ENCODE results near the gene ADIPOR2. TPM values are rescaled to one million over a fixed set of nuclear protein-coding genes. Genes with fewer than 3 reads are reported as not detected.

Gene ADIPOR2
- total RNA-seq, 1 donor from 2014 or later: 32.5 TPM

- intact Hi-C loops (cut with micrococcal nuclease): loop anchor here (10.0 kb wide), 1 partner anchor 229 kb away; no protein-coding TSS in a partner anchor
- DNase-seq (peak; percentile 73), ATAC-seq (peak; percentile 79)
These were observed 114.7 kb downstream of the ADIPOR2 start for GRCh38 chr12:1805441-1806081.

- ATAC-seq (peak; percentile 74), DNase-seq (peak; percentile 66)
- intact Hi-C loops (cut with micrococcal nuclease): loop anchor here (10.0 kb wide), 1 partner anchor 228 kb away; no protein-coding TSS in a partner anchor
These were observed 115.6 kb downstream of the ADIPOR2 start for GRCh38 chr12:1806301-1807086.

DNA sequence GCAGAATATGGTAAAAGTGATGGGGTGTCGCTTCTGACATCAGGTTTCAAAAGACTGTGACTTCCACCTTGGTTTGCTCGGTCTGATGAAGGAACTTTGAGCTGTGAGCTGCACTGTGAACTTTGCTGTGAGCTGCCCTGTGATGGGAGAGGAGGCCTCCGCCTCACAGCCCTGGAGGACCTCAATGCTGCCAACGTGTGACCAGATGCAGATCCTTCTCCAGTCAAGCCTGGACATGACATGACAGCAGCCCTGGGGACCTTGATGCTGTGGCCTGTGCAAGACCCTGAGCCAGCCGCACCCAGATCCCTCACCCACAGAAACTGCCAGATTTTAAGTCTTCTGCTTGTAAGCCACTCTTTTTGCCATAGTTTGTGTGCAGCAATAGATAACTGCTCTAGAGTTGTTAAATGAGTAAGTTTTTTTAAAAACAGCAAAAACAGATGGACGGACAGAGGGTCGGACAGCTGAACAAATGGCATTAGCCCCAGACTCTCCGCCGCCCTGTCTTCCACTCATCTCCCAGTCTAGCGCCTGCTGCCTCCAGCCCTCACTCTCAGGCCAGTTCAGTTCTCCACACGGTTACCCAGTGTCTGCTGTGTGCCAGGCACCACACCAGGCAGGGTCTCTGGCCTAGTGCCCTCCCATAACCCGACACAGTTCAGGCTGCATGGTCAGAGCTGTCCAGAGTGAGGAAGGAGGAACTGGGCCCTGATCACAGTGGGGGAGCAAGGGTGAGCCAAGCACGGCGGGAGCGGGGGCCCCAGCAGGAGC lies 116.4 kb downstream of the ADIPOR2 start:
- ATAC-seq: no peak
- DNase-seq: no peak
- intact Hi-C loops (cut with micrococcal nuclease): loop anchor here (10.0 kb wide), 1 partner anchor 228 kb away; no protein-coding TSS in a partner anchor

GRCh38 chr12:1808036-1808797 lies 117.3 kb downstream of the ADIPOR2 start:
- ATAC-seq (no peak), DNase-seq (no peak)
- intact Hi-C loops (cut with micrococcal nuclease): loop anchor here (10.0 kb wide), 1 partner anchor 227 kb away; no protein-coding TSS in a partner anchor

DNA sequence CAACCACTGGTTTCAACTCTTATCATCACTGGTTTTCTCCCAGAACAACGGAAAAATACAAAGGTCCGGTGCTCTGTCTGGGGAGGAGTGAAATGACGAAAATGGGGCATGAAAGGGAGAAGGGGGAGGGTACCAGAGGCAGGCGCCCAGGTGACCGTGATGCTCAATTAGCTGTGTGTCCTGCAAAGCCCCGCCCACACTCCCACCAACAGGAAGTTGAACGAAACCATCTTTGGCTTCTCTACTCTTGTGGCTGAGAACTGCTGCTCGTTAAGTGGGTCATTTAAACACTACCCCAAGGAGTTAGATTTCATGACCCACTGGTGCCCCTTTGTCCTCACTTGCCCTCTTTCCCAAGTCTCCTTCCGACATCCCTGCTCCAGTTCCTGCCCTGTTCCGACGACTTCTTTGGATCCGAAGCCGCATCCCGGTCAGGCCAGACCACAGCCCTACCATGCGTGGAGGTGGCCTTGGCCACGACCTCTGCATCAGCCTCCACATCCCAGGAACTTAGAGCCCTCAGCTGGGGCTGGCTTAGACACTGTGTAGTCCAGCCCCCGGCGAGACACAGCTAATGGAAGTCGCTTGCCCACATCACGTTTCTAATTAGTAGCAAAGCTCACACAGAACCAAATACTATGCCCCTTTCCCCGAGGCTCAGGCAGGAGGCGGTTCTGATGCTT lies 118.1 kb downstream of the ADIPOR2 start:
- DNase-seq (peak; percentile 11), ATAC-seq (no peak)
- intact Hi-C loops (cut with micrococcal nuclease): loop anchor here (10.0 kb wide), 1 partner anchor 226 kb away; no protein-coding TSS in a partner anchor

GRCh38 chr12:1809591-1810190 lies 118.8 kb downstream of the ADIPOR2 start:
- intact Hi-C loops (cut with micrococcal nuclease): loop anchor here (10.0 kb wide), 1 partner anchor 225 kb away; no protein-coding TSS in a partner anchor
- DNase-seq (peak; percentile 16), ATAC-seq (no peak)

DNA sequence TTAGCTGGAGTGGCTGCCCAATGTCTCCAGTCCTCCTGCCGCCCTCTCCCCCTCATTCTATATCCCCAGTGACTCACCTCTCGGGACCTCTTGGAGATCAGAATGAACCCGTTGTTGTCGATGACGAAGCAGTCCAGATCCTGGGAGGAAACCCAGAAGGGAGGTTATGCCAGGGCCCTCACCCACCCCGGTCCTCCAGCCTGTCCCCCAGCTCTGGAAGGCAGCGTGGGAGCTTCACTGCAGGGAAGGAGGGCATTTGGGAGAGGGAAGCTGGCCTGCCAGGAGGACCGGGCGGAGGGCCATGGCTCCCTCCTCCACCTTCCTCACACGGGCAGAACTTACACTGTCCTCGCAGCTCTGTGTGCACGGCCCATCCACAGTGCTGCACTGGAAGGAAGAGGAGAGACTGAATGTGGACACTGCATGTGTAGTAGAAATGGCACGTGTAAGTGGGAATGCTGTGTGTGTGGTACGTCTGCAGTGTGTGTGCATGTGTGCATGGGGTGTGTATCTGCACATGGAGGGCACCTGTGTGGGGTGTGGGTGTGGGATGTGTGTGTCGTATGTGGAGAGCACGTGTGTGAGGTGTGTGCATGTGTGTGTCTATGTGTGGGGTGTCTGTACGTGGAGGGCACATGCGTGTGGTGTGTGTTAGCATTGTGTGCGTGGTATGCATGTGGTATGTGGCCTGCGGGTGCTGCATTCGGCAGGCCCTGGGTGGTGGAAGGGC lies 119.5 kb downstream of the ADIPOR2 start:
- DNase-seq (peak; percentile 13), ATAC-seq (no peak)
- intact Hi-C loops (cut with micrococcal nuclease): no loop called here

DNA sequence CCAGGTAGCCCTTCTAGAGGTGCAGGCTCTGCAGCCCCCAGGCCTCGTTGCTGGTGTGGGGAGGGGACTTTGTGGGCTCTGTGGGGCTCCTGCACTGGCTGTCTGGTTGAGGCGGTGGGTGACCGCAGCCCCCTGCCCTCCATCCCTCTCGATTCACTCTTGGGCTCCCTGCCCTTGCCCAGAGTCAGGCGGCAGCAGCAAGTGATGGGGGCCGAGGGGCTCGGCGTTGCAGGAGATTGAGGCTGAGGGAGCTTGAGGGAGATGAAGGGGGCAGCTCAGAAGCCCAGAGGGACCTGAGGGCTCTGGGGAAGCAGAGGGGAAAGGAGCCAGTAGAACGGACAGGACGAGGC lies 120.0 kb downstream of the ADIPOR2 start:
- peak; percentile 23 for DNase-seq
- no peak for ATAC-seq
- intact Hi-C loops (cut with micrococcal nuclease): no loop called here

DNA sequence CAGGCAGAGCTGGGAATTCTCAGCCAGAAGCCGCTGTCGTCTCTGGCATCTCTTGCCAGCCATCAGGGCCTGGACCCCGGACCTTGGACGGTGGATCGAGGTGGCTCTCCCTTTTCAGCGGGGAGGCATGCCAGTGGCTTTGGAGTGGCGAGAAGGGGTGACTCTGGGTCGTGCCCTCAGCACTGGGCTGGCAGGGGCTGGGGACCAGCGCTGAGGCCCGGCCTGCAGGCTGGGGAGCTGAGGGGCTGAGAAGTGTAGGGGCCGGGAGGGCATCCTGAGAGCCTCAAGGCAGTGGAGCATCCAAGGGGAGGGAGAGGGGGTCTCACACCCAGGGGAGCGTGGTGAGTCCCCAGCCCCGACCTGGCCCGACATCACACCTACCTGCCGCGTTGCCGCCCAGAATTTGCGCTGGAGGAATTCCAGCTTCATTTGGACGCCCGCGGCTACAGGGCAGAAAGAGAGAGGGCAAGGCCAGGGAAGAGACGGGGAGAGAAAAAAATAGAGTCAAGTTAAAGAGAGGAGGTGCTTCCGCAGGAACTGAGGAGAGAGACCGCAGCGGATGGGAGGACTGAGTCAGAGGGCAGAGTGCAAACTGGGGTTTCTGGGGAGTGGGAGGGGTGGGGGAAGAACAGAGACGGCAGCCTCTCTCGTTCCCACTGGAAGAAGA lies 120.5 kb downstream of the ADIPOR2 start:
- ATAC-seq (peak; percentile 44), DNase-seq (peak; percentile 29)
- intact Hi-C loops (cut with micrococcal nuclease): no loop called here

- ATAC-seq: no peak
- intact Hi-C loops (cut with micrococcal nuclease): no loop called here
- no peak for DNase-seq
These were observed 121.0 kb downstream of the ADIPOR2 start for GRCh38 chr12:1811948-1812291.

DNA sequence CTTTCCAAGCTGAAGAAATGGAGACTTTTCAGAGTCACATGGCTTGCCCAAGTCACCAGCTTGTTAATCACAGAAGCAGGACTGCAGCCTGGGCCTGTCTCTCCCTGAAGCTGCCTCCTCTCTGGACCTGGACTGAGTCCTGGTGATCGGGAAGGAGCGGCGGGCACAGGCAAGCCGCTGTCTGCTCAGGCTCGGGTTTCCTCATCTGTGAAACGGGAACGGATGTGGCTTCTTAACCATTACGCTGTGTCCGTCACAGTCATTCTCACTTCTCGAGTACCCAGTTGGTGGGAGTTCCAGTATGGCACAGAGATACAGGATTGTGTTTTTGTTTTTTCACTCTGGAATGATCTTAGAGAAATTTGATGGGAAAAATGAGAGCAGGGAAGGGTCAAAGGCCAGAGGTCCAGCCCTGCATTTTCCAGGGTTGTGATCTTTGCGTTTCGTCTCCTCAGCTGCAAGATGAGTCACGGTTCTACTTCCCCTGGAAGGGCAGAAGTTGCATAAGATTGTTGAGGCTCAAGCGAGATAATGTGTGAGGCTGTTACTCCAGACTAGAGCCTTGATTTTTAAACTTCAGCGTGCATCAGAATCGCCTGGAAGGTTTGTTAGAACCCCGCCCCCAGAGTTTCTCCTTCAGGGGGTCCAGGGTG lies 121.9 kb downstream of the ADIPOR2 start:
- DNase-seq (peak; percentile 55), ATAC-seq (peak; percentile 70)
- intact Hi-C loops (cut with micrococcal nuclease): no loop called here

DNA sequence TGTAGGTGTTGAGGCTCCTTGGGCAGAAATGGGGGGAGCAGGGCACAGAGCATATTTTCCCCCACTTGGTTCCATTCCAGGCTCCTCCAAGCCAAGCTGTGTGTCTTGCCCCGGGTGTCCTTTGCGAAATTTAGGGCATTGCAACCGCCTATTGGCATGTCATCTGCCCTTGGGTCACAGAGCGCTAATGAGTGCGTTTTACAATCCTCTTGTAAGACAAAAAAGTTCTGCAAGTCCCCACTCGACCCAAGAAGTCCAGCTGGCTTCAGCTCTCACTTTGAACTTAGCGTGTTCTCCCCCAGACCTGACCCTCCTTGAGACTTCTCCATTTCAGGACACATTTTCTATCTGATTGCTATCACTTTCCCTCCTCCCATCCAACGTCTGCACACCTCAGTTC lies 123.4 kb downstream of the ADIPOR2 start:
- ATAC-seq (no peak), DNase-seq (no peak)

GRCh38 chr12:1815108-1815507 lies 124.2 kb downstream of the ADIPOR2 start:
- intact Hi-C loops (cut with micrococcal nuclease): no loop called here
- no peak for DNase-seq
- no peak for ATAC-seq

More for the DNA sequence above, 123.4 kb downstream of the ADIPOR2 start:
- intact Hi-C loops (cut with micrococcal nuclease): no loop called here

GRCh38 chr12:1815814-1816729 lies 125.2 kb downstream of the ADIPOR2 start:
- intact Hi-C loops (cut with micrococcal nuclease): no loop called here
- ATAC-seq (no peak), DNase-seq (no peak)

- DNase-seq (no peak), ATAC-seq (no peak)
- intact Hi-C loops (cut with micrococcal nuclease): no loop called here
These were observed 126.0 kb downstream of the ADIPOR2 start for GRCh38 chr12:1816730-1817348.

All from left ventricle myocardium superior (tissue), 1 donor.